HG02588 (cell line): ENCODE results near the gene MDFIC2.
"Not testable (repeated sequence)": the region's sequence is repeated elsewhere in the genome, so short reads cannot be mapped to it uniquely, and the experiment has no call there.

ENCODE experiments used
- ATAC-seq: cut with Tn5 transposase; IDR thresholded peaks from one replicate; pipeline ENCODE4 v1.9.1; 2021; ENCODE audit warnings: mild to moderate bottlenecking, moderate library complexity; ENCODE audit not compliant: unreplicated experiment

The MDFIC2 gene

DNA sequence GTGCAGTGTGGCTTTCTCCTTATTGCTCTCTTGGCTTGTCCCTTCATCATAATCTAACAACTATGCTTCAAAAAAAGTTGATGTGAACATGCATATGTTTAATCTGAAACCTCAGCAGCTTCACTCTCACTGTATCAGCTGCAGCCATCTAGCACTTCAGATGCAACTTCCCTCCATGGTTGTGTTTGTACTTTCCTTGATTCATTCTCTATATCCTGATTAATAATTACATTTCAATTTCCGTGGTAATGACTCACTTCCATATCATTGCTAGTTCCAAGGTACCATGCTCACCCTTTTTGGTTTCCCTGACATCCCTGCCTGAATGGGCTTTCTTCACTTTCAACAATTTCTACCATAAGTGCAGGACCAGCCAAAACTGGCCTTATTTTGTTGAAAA is 51.2 kb downstream of the MDFIC2 start:
- no peak for ATAC-seq

DNA sequence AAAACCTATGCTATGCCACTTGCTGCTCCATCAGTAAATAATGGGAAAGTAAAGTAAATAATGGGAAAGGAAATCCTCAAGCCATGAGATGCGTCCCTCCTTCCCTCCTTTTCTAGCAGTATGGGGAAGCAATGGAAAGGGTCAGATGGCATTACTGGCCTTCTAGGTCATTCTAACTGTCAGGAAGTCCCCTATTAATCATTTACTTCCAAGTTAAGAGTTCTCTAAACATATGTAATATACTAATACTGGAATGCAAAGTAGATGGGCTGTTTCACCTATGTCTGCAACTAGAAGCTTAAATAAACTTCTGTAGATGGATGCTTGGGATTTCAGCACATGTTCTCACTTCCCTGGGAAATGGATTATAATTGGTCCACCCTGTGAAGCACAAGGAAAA is 55.9 kb downstream of the MDFIC2 start:
- ATAC-seq: no peak

DNA sequence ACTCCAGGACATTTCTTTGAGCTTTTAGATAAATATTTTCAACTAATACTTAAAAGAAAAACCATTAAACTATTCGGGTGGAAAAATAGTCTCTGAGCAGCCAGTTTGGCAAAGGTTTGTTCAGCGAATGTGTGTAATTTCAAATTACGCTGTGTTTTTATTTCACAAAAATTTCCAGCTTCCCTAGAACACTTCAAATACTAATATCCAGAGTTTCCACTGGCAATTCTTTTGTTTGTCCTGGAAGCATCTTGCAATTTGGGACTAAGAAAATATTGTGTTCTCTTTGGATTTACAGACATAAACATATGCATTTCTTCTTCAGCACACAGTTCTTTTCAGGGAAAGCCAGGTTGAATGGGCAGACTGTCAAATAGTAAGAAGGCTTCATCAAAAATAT is 61.9 kb downstream of the MDFIC2 start:
- ATAC-seq: no peak

DNA sequence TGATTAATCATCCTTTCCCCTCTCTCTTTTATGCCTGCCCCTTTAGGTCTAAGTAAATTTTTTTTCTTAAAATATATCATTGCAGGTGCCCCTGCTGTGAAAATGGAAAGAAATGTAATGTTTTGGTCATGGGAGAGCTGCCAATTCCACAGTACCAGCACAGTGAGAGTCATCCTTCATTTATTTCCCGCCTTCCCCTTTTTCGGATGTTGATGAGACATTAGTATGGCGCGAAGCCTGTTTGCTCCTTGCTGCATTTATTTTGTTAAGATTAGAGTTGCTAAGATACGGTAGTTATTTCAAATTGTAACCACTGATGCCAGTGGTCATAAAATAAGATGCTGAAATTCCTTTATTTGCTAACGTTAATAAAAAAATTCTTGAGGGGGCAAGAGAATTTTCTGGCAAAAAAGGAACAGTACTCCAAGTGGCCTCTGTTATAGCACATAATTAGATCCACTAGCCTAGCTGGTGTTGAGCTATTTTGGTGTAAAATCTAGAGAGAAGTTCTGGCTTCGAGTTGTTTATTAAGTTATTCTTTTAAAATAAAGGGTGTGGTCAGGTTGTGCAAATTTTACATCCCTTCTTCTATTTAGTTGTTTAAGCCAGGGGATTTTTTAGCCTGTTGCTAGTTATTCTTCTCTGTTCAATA is 62.8 kb downstream of the MDFIC2 start:
- ATAC-seq: no peak

DNA sequence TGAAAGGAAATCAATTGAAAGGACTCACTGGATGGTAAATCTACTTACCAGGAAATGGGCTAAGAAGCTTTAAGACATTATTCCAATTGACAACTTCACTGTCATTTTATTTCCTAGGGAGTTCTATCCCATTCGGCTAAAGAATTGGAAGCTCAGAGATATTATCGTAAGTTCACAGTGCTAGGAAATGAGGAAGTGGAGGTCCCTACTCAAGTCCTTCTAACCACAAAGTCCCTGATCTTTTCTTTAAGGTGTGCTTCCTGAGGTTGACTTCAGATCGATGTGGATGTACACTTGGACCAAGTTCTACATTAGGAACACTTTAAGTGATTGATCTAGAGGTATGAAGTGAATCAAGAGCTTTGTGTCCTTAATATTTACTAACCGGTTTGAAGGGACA is 63.6 kb downstream of the MDFIC2 start:
- ATAC-seq: no peak

DNA sequence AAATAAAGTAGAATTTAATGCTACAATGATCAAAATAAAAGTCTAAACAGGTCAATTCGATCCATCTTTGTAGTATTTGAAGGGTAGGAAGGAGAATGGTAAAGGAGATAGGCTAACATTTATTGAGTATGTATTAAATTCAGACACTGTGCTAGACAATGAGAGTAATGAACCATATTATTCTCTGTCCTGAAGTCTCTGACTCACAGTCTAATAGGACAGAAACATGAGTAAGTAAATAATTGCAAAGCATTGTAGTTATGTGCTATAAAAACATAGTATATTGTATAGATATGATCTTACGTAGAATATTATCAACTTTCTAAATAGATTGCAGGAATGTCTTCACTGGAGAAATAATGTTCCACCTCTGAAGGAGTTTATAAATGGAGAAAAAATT is 64.5 kb downstream of the MDFIC2 start:
- no peak for ATAC-seq

DNA sequence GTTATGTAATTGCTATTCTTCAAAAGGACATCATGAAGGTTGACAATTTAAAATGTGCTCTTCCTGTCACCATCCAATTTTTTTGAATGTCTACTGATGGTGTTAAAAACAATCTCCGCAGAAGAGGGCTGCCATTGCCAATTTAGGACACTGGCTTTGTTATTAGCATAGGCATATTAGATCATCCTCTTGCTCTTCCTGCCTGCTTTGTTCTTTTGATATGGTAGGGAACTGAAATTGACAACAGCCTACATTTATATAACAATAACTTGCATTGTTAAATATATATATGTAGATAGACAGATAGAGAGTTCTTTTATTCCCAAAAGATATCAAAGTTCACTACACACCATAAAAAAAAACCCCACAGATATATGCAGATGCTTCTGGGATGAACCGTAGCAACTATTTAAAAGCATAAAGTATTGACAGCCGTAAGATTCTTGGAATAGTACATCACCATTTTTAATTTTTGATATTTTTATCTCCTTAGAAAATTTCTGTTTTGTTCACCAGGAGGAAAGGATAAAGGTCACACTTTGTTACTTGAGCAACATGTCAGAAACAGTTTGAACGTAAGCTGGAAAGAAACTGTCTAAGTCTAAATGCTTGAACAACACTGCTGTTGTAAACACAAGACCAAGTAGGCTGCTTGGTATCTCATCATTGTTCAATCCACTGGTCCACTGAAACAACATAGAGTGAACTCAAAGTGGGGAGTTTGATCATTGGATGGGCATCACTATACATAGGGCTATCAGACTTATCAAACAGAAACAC is 66.5 kb downstream of the MDFIC2 start:
- no peak for ATAC-seq

DNA sequence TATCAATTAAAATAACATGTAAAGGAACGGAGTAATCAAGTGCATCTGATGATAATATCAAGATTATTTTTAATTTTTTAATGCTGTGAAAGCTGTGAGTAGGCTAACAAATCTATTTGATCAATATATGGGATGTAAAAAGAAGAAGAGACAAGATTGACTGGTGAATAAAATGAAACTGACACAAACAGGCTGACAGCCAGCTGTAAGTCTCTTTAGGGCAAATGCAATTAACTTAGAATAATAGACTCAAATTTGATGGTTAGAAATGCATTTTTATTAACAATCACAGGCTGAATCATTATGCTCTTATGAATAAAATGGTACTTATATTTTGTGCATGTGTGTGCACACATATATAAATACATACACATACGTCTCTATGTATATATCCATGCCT is 68.0 kb downstream of the MDFIC2 start:
- ATAC-seq: no peak

DNA sequence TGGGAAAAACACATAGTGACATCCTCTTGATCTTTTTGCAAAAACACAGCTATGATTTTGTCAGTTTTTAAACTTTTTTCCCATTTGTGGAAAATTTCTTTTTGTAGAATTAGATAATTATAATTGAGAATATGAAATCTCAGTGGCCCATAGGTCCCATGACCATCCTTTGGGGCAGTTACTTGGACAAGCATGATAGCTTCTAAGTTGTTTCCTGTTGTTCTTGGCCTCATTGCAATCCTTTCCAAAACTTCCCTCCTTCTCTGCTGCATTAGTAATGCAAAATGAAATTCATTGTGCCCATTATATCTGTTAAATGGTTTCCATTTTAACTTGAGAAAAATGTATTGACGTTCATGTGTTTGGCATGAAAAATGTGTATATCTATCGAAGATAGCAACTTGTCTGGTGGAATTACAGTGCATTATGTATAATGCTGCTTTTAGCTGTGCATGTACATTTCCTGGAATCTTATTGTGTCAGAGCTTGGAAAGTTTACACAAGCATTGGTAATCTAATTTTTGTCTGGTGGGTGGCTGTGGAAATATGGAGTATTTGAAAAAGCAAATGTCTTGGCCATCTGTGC is 70.0 kb downstream of the MDFIC2 start:
- ATAC-seq: no peak

DNA sequence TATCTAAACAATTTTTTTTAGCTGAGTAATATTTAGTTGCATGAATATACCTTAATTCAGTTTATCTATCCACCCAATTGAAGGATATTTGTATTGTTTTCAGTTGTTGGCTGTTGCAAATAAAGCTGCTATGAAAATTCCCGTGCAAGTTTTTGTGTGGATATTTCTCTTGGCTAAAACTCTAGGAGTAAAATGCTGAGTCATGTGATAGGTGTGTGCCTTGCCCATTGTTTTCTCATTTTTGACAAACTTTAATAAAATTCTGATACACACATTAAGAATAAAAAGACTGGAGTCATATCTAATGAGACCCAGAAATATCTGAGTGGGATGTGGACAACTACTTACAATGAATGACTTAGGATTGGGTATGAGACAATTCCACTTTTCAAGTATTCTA is 78.6 kb downstream of the MDFIC2 start:
- ATAC-seq: no peak

DNA sequence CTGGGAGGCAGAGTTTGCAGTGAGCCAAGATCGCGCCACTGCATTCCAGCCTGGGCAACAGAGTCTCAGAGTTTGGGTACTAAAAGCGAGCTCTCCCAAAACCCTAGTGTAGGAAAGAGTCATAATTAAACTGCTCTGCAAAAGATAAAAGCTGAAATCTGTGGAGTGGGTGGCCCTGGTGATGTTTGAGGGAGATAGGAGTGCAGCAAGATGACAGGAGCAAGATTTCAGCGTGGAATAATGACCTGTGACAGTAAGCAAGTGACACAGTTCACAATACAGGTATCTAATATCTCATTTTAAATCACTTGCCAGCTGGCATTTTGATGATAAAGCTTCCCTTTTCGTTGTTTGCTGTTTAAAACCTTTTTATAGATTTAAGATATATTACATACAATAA is 79.3 kb downstream of the MDFIC2 start:
- ATAC-seq: no peak

DNA sequence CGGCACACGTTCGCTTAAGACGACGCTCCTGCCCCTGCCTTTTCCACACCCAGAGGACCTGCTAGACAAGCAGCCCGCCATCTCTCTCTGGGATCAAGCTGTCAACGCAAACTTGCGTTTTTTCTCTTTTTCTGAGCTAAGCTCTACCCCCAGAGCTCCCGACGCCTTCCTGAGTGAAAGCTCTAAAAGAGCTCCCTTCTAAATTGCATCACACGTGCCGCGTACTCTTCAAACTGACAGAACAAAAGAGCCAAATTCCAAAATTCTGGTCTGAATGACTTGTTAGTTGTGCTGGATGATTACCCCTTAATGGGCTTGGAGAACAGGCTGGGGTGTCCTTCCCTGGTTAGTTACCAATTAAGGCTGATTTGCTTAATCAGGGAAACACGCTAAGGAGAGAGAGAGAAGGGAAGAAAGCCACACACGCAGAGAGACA is 81.2 kb downstream of the MDFIC2 start:
- no peak for ATAC-seq

DNA sequence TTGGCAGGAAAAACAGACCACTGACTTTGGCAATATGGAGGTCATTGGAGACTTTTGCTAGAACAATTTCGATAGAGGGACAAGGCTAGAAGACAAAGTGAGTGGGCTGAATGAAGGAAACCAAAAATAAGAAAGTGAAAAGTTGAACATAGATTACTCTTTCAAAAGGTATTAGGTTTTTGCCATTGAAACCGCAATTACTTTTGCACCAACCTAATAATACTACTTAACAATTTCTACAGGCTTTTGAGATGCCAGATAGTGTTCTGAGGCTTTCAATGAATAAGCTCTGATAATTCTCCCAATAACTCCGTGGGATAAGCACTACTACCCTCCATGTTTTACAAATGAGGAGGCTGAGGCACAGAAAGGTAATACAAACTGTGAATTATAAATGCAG is 85.0 kb downstream of the MDFIC2 start:
- no peak for ATAC-seq

DNA sequence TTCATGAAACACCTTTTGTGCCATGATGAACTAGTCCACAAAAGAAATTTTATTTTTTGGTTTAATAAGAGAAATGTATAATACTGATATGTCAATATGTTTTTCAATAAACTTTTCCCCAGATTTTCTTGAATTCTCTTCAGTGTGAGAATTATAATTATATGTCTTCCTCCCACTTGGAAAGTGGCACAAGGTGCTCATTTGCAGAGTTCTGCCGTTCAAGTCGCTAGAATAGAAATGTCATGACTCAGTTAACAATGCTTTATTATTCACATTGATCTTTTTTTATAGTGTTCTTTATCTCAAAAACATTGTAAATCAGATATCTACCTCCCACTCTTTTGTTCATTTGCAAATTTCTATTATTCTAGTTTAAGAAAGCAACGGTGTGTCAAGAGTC is 87.3 kb downstream of the MDFIC2 start:
- ATAC-seq: no peak

DNA sequence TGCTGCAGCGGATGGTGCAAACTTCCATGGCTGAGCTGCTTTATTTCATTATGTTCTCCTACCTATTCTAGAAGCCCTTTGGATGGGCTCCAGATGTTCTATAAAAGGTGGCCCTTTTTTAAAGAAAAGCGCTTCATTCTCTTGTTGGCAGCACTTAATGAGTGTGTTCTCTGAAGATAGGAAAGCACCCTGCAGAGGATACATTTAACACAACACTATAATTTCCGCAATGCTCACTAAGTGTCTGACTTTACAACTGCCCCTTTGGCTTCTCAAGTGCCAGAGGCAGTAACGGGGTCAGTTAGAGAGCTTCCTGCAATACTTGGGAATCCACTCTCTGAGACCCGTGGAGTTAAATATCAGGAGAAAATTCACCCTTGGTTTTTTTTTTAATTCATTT is 88.1 kb downstream of the MDFIC2 start:
- ATAC-seq: no peak

DNA sequence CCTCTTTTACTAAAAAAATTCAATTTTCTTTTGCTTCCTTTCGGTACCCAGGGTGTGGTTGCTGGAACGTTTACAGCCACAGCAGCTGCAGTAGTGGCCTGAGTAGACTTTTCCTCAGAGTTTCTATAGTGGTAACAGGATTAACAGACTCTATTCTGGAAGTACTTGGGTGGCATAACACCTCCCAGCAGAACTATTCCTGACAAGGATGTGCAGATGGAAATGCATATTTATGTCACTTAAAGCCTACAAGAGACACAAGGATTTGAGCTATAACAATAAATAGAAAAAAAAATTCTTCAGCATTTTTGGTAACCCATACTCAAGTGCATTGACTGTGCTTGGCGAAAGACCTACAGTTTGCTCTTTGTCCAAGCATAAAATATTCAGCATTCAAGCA is 94.0 kb downstream of the MDFIC2 start:
- ATAC-seq: no peak

DNA sequence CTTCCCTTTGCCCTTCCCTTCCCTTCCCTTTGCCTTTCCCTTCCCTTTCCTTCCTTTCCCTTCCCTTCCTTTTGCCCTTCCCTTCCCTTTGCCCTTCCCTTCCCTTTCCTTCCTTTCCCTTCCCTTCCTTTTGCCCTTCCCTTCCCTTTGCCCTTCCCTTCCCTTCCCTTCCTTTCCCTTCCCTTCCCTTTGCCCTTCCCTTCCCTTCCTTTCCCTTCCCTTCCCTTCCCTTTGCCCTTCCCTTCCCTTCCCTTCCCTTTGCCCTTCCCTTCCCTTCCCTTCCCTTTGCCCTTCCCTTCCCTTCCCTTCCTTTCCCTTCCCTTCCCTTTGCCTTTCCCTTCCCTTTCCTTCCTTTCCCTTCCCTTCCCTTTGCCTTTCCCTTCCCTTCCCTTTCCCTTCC is 101.2 kb downstream of the MDFIC2 start:
- not testable (repeated sequence) for ATAC-seq

DNA sequence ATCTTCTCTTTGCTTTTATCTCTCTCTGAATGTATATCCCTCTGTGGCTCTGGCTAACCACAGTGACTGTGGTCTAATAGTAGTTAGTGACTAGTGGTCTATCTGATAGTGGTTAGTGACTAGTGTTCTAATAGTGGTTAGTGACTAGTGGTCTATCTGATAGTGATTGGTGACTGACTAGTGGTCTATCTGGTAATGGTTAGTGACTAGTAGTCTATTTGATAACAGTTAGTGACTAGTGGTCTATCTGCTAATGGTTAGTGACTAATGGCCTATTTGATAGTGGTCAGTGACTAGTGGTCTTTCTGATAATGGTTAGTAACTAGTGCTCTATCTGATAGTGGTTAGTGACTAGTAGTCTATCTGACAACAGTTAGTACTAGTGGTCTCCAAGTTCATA is 110.5 kb downstream of the MDFIC2 start:
- ATAC-seq: no peak

DNA sequence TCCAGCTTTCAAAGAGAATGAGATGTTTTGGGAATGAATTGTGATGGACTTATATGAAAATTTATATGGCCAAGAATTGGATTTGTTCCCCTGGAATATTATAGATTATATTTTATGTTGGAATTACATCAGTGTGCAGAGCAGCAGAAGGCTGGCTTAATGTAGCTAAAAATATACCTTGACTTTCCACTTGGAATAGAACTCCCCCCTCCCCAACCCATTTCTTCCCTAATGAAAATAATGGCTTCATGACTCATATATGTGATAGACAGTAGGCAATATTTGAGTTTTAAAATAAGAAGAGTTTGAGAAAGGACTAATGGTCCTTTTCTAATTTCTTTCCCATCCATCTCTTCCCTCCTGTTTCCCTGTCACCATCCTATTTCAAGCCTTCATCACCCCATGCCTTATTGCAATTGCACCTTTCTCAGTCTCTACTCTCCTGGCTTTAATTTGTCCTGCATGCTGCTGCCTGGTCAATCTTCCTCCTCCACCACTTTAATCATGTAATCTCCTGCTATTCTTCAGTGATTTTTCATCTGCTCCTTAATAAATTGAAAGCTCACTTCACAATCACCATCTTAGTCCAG is 122.5 kb downstream of the MDFIC2 start:
- no peak for ATAC-seq

DNA sequence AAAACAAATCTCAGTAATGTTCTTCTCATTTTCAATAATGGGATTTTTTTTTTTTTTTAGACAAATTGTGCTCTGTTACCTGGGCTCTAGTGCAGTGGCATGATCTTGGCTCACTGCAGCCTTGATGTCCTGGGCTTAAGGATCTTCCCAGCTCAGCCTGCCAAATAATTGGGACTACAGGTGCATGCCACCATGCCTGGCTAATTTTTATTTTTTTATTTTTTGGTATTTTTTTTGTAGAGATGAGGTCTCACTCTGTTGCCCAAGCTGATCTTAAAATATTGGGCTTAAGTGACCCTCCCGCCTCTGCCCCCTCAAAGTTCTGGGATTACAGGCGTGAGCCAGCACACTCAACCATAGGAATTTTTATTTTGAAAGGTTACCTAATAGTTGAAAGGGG is 126.2 kb downstream of the MDFIC2 start:
- ATAC-seq: no peak

DNA sequence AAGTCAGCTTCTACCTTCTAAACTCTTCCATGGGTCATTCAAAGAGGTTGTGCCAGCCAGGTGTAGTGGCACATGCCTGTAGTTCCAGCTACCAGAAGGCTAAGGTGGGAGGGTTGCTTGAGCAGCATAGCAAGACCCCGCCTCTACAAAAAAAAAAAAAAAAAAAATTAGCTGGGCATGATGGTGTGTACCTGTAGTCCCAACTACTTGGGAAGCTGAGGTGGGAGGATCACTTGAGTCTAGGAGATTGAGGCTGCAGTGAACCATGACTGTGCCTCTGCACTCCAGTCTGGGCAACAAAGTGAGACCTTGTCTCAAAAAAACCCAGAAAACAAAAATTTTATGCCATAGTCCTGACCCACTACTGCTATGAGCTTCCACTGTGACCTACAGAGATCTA is 126.8 kb downstream of the MDFIC2 start:
- no peak for ATAC-seq
